RWPE1 (cell line): ENCODE measurements around the gene SMPDL3A.
A peak's percentile ranks its signal among the peaks of the same experiment; 100 is the strongest.

Experiments used
- CTCF ChIA-PET: fragments of 350-600 bp; sonication (Branson Sonifier 250); formaldehyde crosslinking; extraction: SDS; loops from one replicate; lab custom pipeline; 2021; lab: Yijun Ruan, JAX
- POLR2A ChIA-PET: fragments of 400-600 bp; formaldehyde crosslinking; extraction: SDS; loops from one replicate; lab custom pipeline; 2020; ENCODE audit warnings: antibody characterized with exemption; ENCODE audit not compliant: low non-redundant PET; lab: Yijun Ruan, JAX
- DNase-seq: peaks from one replicate; pipeline ENCODE4 v3.0.0; 2012; ENCODE audit warnings: low spot score
- H3K27ac ChIP-seq: fragments of 450-650 bp; 2 replicates; pipeline ENCODE4 v1.5.1; 2017
- TF ChIP-seq, protein P1 (sequence below): fragments of 450-650 bp; conservative IDR thresholded peaks from 2 replicates; pipeline ENCODE4 v1.5.1; 2017; ENCODE audit warnings: low read depth, mild to moderate bottlenecking

Gene SMPDL3A

DNA sequence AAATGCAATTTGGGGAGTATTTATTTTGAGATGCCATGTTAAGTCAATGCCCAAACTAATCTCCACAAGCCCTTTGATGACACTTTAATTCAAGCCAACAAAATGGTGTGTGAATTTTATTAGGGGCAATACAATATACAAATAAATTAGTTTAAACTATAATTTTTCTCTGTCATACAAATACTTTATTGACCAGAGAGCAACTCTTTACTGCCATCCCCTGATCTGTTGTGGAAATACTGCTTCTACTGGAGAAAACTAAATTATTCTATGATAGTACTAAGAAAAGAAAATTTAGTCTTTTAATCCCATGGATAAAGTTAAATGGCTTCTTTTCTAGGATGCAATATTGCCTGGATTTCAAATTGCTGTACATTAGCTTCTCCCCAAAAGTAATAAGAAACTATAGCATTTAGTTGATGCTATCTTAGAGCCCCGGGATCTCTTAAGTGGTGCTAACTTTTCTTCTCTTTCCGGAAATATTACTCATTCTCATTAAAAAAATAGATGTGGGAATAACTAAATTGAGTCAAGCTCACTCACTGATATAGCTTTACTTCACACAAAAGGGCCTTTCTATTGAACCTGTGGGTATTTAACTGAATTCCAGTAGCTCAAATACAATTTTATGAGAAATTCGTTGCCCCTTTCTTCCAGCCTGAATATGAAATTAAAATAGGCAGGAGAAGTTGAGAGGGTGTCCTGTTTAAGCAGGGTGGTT lies 49.2 kb downstream of the SMPDL3A start:
- POLR2A ChIA-PET = no interaction called here

DNA sequence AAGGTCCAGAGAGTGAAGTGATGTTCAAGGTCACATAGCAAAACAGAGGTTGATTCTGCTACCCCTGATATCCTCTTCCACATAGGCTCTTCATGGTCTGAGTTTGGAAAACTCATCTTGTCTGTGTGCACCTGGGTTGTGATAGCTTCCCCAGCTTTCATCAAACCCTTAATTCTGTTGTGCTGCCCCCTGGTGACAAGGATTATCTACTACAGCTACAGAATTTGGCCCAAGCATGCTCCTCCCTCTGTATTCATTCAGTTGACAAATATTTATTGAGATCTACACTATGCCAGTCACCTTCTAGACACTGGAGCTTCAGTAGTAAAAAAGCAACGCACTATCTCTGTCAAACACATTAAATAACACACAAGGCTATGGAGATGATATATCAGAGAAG lies 50.4 kb downstream of the SMPDL3A start:
- peak; percentile 69 for DNase-seq

More for the DNA sequence above, 49.2 kb downstream of the SMPDL3A start:
- CTCF ChIA-PET = interaction anchor here (0.6 to 2.4 kb wide), 10 partner anchors 40 to 295 kb away, joined by 3 to 38 read pairs (median 4); no protein-coding TSS in a partner anchor
- TF ChIP-seq, protein P1, sequence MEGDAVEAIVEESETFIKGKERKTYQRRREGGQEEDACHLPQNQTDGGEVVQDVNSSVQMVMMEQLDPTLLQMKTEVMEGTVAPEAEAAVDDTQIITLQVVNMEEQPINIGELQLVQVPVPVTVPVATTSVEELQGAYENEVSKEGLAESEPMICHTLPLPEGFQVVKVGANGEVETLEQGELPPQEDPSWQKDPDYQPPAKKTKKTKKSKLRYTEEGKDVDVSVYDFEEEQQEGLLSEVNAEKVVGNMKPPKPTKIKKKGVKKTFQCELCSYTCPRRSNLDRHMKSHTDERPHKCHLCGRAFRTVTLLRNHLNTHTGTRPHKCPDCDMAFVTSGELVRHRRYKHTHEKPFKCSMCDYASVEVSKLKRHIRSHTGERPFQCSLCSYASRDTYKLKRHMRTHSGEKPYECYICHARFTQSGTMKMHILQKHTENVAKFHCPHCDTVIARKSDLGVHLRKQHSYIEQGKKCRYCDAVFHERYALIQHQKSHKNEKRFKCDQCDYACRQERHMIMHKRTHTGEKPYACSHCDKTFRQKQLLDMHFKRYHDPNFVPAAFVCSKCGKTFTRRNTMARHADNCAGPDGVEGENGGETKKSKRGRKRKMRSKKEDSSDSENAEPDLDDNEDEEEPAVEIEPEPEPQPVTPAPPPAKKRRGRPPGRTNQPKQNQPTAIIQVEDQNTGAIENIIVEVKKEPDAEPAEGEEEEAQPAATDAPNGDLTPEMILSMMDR = peak; percentile 50
- H3K27ac ChIP-seq = no peak overlapping the region
- DNase-seq = peak; percentile 30

GRCh38 chr6:122839906-122840305 lies 50.8 kb downstream of the SMPDL3A start:
- DNase-seq = no peak
- TF ChIP-seq, protein P1 = no peak
- no peak overlapping the region for H3K27ac ChIP-seq
- ChIA-PET CTCF (interaction anchor here (0.7 to 2.4 kb wide), 7 partner anchors 41 to 228 kb away, joined by 3 to 38 read pairs (median 5); no protein-coding TSS in a partner anchor), POLR2A (no interaction called here)

More for the DNA sequence above, 50.4 kb downstream of the SMPDL3A start:
- ChIA-PET POLR2A (no interaction called here), CTCF (interaction anchor here (0.6 to 2.4 kb wide), 10 partner anchors 41 to 765 kb away, joined by 3 to 38 read pairs (median 4); no protein-coding TSS in a partner anchor)
- TF ChIP-seq, protein P1 = peak; percentile 46
- H3K27ac ChIP-seq = no peak overlapping the region

GRCh38 chr6:122845464-122845863 lies 56.4 kb downstream of the SMPDL3A start:
- CTCF ChIA-PET = interaction anchor here (0.8 kb wide), 1 partner anchor 1598 kb away, joined by 3 read pairs; no protein-coding TSS in a partner anchor
- POLR2A ChIA-PET = no interaction called here
- H3K27ac ChIP-seq = no peak overlapping the region
- TF ChIP-seq, protein P1 = no peak
- DNase-seq = no peak

GRCh38 chr6:122845916-122846612 lies 57.0 kb downstream of the SMPDL3A start:
- TF ChIP-seq, protein P1 = no peak
- ChIA-PET POLR2A (no interaction called here), CTCF (interaction anchor here (0.8 kb wide), 1 partner anchor 1598 kb away, joined by 3 read pairs; no protein-coding TSS in a partner anchor)
- H3K27ac ChIP-seq = no peak overlapping the region
- no peak for DNase-seq
